ENCODE data around the gene TSPAN9.

The TSPAN9 gene

GRCh38 chr12:3106579-3106978, 29.4 kb downstream of the TSPAN9 start:
- in situ Hi-C loops (cut with HindIII; ENCODE audit: low pct_ligation_motif_present, low sequenced_read_pairs), result no loop called here
- H3K27ac ChIP-seq, result peak overlapping the region; percentile 80
- no peaks in the 10 kb centered on the region for H3K27me3 ChIP-seq (replicated peaks)
- no peak for TF ChIP-seq CTCF (IDR thresholded peaks at IDR 0.05; ENCODE audit: low read depth, low read length, missing control alignments)
- H3K4me3 ChIP-seq (ENCODE audit: low read depth, low read length), result no peak overlapping the region
- no peak for DNase-seq
- H3K36me3 ChIP-seq (replicated peaks), result no peaks in the 10 kb centered on the region

GRCh38 chr12:3107071-3107583, 29.9 kb downstream of the TSPAN9 start:
- H3K4me3 ChIP-seq (ENCODE audit: low read depth, low read length), result no peak overlapping the region
- peak overlapping the region; percentile 80 for H3K27ac ChIP-seq
- peak; percentile 86 for DNase-seq
- H3K27me3 ChIP-seq (replicated peaks), result no peaks in the 10 kb centered on the region
- in situ Hi-C loops (cut with HindIII; ENCODE audit: low pct_ligation_motif_present, low sequenced_read_pairs), result no loop called here
- TF ChIP-seq CTCF (IDR thresholded peaks at IDR 0.05; ENCODE audit: low read depth, low read length, missing control alignments), result peak; percentile 36
- no peaks in the 10 kb centered on the region for H3K36me3 ChIP-seq (replicated peaks)

DNA sequence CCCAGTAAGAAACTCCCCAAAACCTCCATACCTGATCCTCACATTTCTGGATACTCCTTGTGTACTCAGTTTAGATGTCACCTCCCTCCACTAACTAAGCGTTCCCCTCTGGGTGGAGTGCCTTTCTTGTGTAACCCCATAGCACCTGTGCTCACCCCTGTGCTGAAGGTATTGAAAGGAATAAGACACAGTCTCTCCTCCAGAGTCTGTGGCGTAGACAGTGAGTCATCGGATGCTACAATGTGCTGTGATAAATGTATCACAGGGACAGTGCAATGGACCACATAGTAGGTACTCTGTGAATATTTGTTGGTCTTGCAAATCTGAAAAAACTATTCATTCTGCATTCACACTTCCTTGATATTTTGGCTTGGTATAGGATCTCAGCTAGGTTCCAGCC, 30.8 kb downstream of the TSPAN9 start:
- in situ Hi-C loops (cut with HindIII; ENCODE audit: low pct_ligation_motif_present, low sequenced_read_pairs), result no loop called here
- H3K36me3 ChIP-seq (replicated peaks), result no peaks in the 10 kb centered on the region
- H3K4me3 ChIP-seq (ENCODE audit: low read depth, low read length), result no peak overlapping the region
- H3K27ac ChIP-seq, result peak overlapping the region; percentile 80
- TF ChIP-seq CTCF (IDR thresholded peaks at IDR 0.05; ENCODE audit: low read depth, low read length, missing control alignments), result no peak
- no peaks in the 10 kb centered on the region for H3K27me3 ChIP-seq (replicated peaks)
- no peak for DNase-seq

DNA sequence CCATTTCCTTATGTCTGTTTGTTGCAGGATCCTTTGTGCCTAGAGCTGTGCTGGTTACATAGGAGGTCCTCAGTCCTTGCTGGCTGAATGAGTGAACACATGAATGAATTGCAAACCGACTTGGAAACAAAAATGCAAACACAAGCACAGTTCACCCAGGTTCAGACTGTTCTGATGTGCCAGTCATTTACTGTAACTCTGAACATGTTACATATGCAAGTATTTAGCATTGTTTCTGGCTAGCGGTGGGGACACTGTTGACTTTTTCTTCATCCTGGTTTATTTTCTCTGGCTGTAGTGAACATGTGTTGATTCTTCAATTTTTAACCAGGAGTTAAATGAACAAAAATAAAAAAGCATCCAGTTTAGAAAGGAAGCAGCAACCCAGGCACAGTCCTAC, 33.4 kb downstream of the TSPAN9 start:
- in situ Hi-C loops (cut with HindIII; ENCODE audit: low pct_ligation_motif_present, low sequenced_read_pairs), result no loop called here
- H3K27me3 ChIP-seq (replicated peaks), result no peaks in the 10 kb centered on the region
- TF ChIP-seq CTCF (IDR thresholded peaks at IDR 0.05; ENCODE audit: low read depth, low read length, missing control alignments), result no peak
- no peak overlapping the region for H3K4me3 ChIP-seq (ENCODE audit: low read depth, low read length)
- no peaks in the 10 kb centered on the region for H3K36me3 ChIP-seq (replicated peaks)
- no peak for DNase-seq
- no peak overlapping the region for H3K27ac ChIP-seq

DNA sequence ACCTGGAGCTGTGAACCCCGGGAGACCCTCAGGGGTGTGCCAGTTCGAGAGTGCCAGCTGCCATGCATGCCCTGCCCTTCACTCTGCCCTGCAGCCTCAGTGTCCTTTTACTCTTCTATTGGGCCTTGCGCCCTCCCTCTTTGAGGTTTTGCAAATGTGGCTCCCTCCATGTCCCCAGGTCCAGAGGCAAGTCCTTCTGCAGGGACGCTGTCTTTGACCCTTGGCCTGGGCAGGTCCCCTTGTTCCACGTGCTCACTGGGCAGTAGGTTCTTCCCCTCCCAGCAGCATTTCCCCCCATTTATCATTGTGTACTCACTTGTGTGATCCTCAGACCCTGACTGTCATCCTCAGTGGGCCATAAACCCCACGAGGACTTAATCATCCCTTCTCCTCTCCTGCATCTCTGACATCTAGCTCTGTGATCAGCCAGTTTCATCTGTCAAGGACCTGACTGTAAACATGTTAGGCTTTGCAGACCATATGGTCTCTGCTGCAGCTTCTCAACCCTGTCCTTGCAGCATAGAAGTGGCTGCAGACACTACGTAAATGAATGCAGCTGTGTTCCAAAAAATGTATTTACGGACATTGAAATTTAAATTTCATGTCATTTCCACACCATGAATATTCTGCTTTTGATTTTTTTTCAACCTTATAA, 36.6 kb downstream of the TSPAN9 start:
- no peak for DNase-seq
- in situ Hi-C loops (cut with HindIII; ENCODE audit: low pct_ligation_motif_present, low sequenced_read_pairs), result no loop called here
- H3K36me3 ChIP-seq (replicated peaks), result no peaks in the 10 kb centered on the region
- H3K4me3 ChIP-seq (ENCODE audit: low read depth, low read length), result no peak overlapping the region
- no peak overlapping the region for H3K27ac ChIP-seq
- no peak for TF ChIP-seq CTCF (IDR thresholded peaks at IDR 0.05; ENCODE audit: low read depth, low read length, missing control alignments)
- no peaks in the 10 kb centered on the region for H3K27me3 ChIP-seq (replicated peaks)

- DNase-seq, result no peak
- in situ Hi-C loops (cut with HindIII; ENCODE audit: low pct_ligation_motif_present, low sequenced_read_pairs), result no loop called here
- H3K27me3 ChIP-seq (replicated peaks), result no peaks in the 10 kb centered on the region
- H3K27ac ChIP-seq, result no peak overlapping the region
- TF ChIP-seq CTCF (IDR thresholded peaks at IDR 0.05; ENCODE audit: low read depth, low read length, missing control alignments), result no peak
- H3K36me3 ChIP-seq (replicated peaks), result no peaks in the 10 kb centered on the region
- no peak overlapping the region for H3K4me3 ChIP-seq (ENCODE audit: low read depth, low read length)
These were observed 37.5 kb downstream of the TSPAN9 start for GRCh38 chr12:3114671-3115070.

All from brain microvascular endothelial cell (primary cell).